ENCODE measurements around the gene TRPM6. TPM values are rescaled to one million over a fixed set of nuclear protein-coding genes. Genes with fewer than 3 reads are reported as not detected.

TRPM6 gene
- total RNA-seq, 3 donors from 2014 or later (not counting 1 experiment from before 2014, with no cell fraction given) = 0.36 to 12.8 TPM; not detected in 1

- Histone ChIP-seq H3K4me3 (ENCODE audit: low read length) (no peak overlapping the region), H3K36me3 (ENCODE audit: control insufficient read depth, insufficient read depth, low read length) (no peaks in the 10 kb centered on the region), H3K4me1 (ENCODE audit: control insufficient read depth, insufficient read depth, low read length) (no peaks in the 10 kb centered on the region), H3K27ac (ENCODE audit: low read length) (no peak overlapping the region), H3K27me3 (ENCODE audit: control insufficient read depth, insufficient read depth, low read length) (no peaks in the 10 kb centered on the region), H3K9me3 (ENCODE audit: control insufficient read depth, insufficient read depth, low read length) (no peaks in the 10 kb centered on the region)
- TF ChIP-seq CTCF (IDR thresholded peaks at IDR 0.05) = no peak
- intact Hi-C loops (cut with micrococcal nuclease) = loop anchor here (10.0 kb wide), 1 partner anchor 364 kb away; no protein-coding TSS in a partner anchor
- no peaks in the 10 kb centered on the region for H3K4me1 Mint-ChIP-seq
- peaks cover 12 to 24% of the 10 kb centered on the region in 2 donors for H3K27me3 Mint-ChIP-seq (ENCODE audit: low read depth in 2 of 2)
- no peak overlapping the region for H3K27ac Mint-ChIP-seq
- no peak overlapping the region for H3K4me3 Mint-ChIP-seq
- WGBS (ENCODE audit: insufficient coverage) = no CpG with 5 or more reads among the region's 4 CpGs
- DNase-seq = no peak
- no peaks in the 10 kb centered on the region for H3K36me3 Mint-ChIP-seq
- ATAC-seq = no peak
- H3K9me3 Mint-ChIP-seq = peaks cover 0 to 3% of the 10 kb centered on the region in 2 donors
Measured at GRCh38 chr9:74748966-74749365, 138.8 kb downstream of the TRPM6 start.

GRCh38 chr9:74742792-74743730 lies 144.7 kb downstream of the TRPM6 start:
- Mint-ChIP-seq H3K4me1 (no peaks in the 10 kb centered on the region), H3K4me3 (no peak overlapping the region), H3K9me3 (peaks cover 0 to 3% of the 10 kb centered on the region in 2 donors), H3K27ac (no peak overlapping the region), H3K27me3 (ENCODE audit: low read depth in 2 of 2) (peaks cover 14 to 31% of the 10 kb centered on the region in 2 donors), H3K36me3 (no peaks in the 10 kb centered on the region)
- H3K4me3 ChIP-seq (ENCODE audit: low read length) = no peak overlapping the region
- 13% methylated on average over 8 of the region's 8 CpGs for WGBS (ENCODE audit: insufficient coverage)
- TF ChIP-seq CTCF (IDR thresholded peaks at IDR 0.05) = peak; percentile 48
- no peaks in the 10 kb centered on the region for H3K27me3 ChIP-seq (ENCODE audit: control insufficient read depth, insufficient read depth, low read length)
- ATAC-seq (no peak), DNase-seq (peak in 1 of 2 donors; percentile 30)
- no peaks in the 10 kb centered on the region for H3K4me1 ChIP-seq (ENCODE audit: control insufficient read depth, insufficient read depth, low read length)
- H3K9me3 ChIP-seq (ENCODE audit: control insufficient read depth, insufficient read depth, low read length) = no peaks in the 10 kb centered on the region
- H3K36me3 ChIP-seq (ENCODE audit: control insufficient read depth, insufficient read depth, low read length) = no peaks in the 10 kb centered on the region
- no peak overlapping the region for H3K27ac ChIP-seq (ENCODE audit: low read length)
- intact Hi-C loops (cut with micrococcal nuclease) = loop anchor here (10.0 kb wide), 1 partner anchor 358 kb away; no protein-coding TSS in a partner anchor

GRCh38 chr9:74742191-74742790 lies 145.4 kb downstream of the TRPM6 start:
- Mint-ChIP-seq H3K27ac (no peak overlapping the region), H3K27me3 (ENCODE audit: low read depth in 2 of 2) (peaks cover 14 to 35% of the 10 kb centered on the region in 2 donors), H3K9me3 (peaks cover 0 to 3% of the 10 kb centered on the region in 2 donors), H3K4me3 (no peak overlapping the region), H3K36me3 (no peaks in the 10 kb centered on the region), H3K4me1 (no peaks in the 10 kb centered on the region)
- TF ChIP-seq CTCF (IDR thresholded peaks at IDR 0.05) = no peak
- intact Hi-C loops (cut with micrococcal nuclease) = loop anchor here (10.0 kb wide), 1 partner anchor 357 kb away; no protein-coding TSS in a partner anchor
- Histone ChIP-seq H3K27me3 (ENCODE audit: control insufficient read depth, insufficient read depth, low read length) (no peaks in the 10 kb centered on the region), H3K27ac (ENCODE audit: low read length) (no peak overlapping the region), H3K4me1 (ENCODE audit: control insufficient read depth, insufficient read depth, low read length) (no peaks in the 10 kb centered on the region), H3K36me3 (ENCODE audit: control insufficient read depth, insufficient read depth, low read length) (no peaks in the 10 kb centered on the region), H3K4me3 (ENCODE audit: low read length) (no peak overlapping the region), H3K9me3 (ENCODE audit: control insufficient read depth, insufficient read depth, low read length) (no peaks in the 10 kb centered on the region)
- no peak for ATAC-seq
- DNase-seq = no peak
- no CpG with 5 or more reads among the region's 1 CpG for WGBS (ENCODE audit: insufficient coverage)

All from natural killer cell (primary cell).